Endothelial cell of umbilical vein (primary cell): Measurements from ENCODE around the gene SPATA32. TPM values are rescaled to one million over a fixed set of nuclear protein-coding genes. Genes with fewer than 3 reads are reported as not detected.

Experiments used
- BruUV-seq: library from RNA; stranded (reverse); fragments of 400-500 nt; replicated peaks from 2 replicates; lab custom pipeline; 2021; lab: Mats Ljungman, UMichigan
- CTCF ChIA-PET: fragments of 300-600, 350-600 bp; sonication (Branson Sonifier 250); formaldehyde crosslinking; loops from one replicate; lab custom pipeline; 2021; ENCODE audit warnings: antibody characterized with exemption, inconsistent platforms; lab: Charles Lee
- POLR2A ChIA-PET: fragments of 300-600, 350-600 bp; sonication (Branson Sonifier 250); formaldehyde crosslinking; loops from one replicate; lab custom pipeline; 2021; ENCODE audit warnings: antibody characterized with exemption, inconsistent platforms; lab: Charles Lee
- DNase-seq: peaks from one replicate; pipeline ENCODE4 v3.0.0-alpha.2; 2011; ENCODE audit warnings: low read depth, low spot score
- FAIRE-seq: peaks from 2 replicates; lab custom pipeline; 2011; peaks lifted over from hg19 to GRCh38; lab: Jason Lieb, UNC
- H2AFZ ChIP-seq: 2 replicates; pipeline ENCODE4 v1.6.0; 2012; ENCODE audit warnings: low read depth, low read length, control low read depth, inconsistent platforms
- H3K27ac ChIP-seq: 2 replicates; pipeline ENCODE4 v1.5.1; 2011; ENCODE audit warnings: low read depth, mild to moderate bottlenecking, control low read depth, low read length, moderate library complexity; ENCODE audit not compliant: insufficient read depth
- H3K27me3 ChIP-seq, 2 experiments: 2 replicates each; pipeline versions ENCODE4 v1.6.0 to v1.6.1; 2011; ENCODE audit warnings: low read length in 2 of 2, mixed read lengths in 1 of 2; ENCODE audit not compliant: control insufficient read depth in 2 of 2, insufficient read depth in 2 of 2
- H3K36me3 ChIP-seq, 2 experiments: 2 replicates in 1 of 2; 3 replicates in 1 of 2; pipeline ENCODE4 v1.5.1; 2011; ENCODE audit warnings: low read length in 2 of 2, mild to moderate bottlenecking in 1 of 2, moderate library complexity in 1 of 2; ENCODE audit not compliant: control insufficient read depth in 2 of 2, insufficient read depth in 2 of 2; ENCODE audit errors: extremely low read depth in 1 of 2
- H3K4me1 ChIP-seq: 3 replicates; pipeline ENCODE4 v1.5.1; 2011; ENCODE audit warnings: mild to moderate bottlenecking, low read length; ENCODE audit not compliant: control insufficient read depth, insufficient read depth; ENCODE audit errors: extremely low read depth
- H3K4me2 ChIP-seq: 2 replicates; pipeline ENCODE4 v1.6.1; 2011; ENCODE audit warnings: low read length, control low read depth, mixed read lengths; ENCODE audit not compliant: insufficient read depth
- H3K4me3 ChIP-seq, 3 experiments: fragments of 200-600 bp in 1 of 3; sonication (generic), shearing (Covaris generic) in 1 of 3; replicated peaks in 1 of 3; 2 replicates each; pipeline ENCODE4 v1.5.1; 2011 to 2016; ENCODE audit warnings: control low read depth in 3 of 3, low read length in 3 of 3, mild to moderate bottlenecking in 2 of 3, inconsistent platforms in 1 of 3, low read depth in 1 of 3, moderate library complexity in 1 of 3; ENCODE audit not compliant: insufficient read depth in 1 of 3
- H3K79me2 ChIP-seq: 2 replicates; pipeline ENCODE4 v1.6.0; 2012; ENCODE audit warnings: low read length, inconsistent platforms; ENCODE audit not compliant: control insufficient read depth, insufficient read depth
- H3K9ac ChIP-seq: replicated peaks from 2 replicates; pipeline ENCODE3; 2011; ENCODE audit warnings: low read length, control low read depth; ENCODE audit not compliant: insufficient read depth; ENCODE audit errors: extremely low read depth
- H3K9me1 ChIP-seq: replicated peaks from 3 replicates; pipeline ENCODE4 v1.6.0; 2011; ENCODE audit warnings: mild to moderate bottlenecking, low read length; ENCODE audit not compliant: control insufficient read depth, insufficient read depth; ENCODE audit errors: extremely low read depth
- H3K9me3 ChIP-seq: replicated peaks from 2 replicates; pipeline ENCODE4 v1.5.1; 2012; ENCODE audit warnings: low read length, inconsistent platforms; ENCODE audit not compliant: control insufficient read depth, insufficient read depth
- H4K20me1 ChIP-seq: replicated peaks from 2 replicates; pipeline ENCODE3; 2011; ENCODE audit warnings: mild to moderate bottlenecking, low read length; ENCODE audit not compliant: control insufficient read depth, insufficient read depth; ENCODE audit errors: extremely low read depth
- CTCF ChIP-seq, 2 donors: IDR thresholded peaks; 1 replicate in 1 of 2; 2 replicates in 1 of 2; pipeline ENCODE4 v1.5.1; 2011; ENCODE audit warnings: low read length in 2 of 2, mild to moderate bottlenecking in 2 of 2, moderate library complexity in 2 of 2, control low read depth in 1 of 2, inconsistent platforms in 1 of 2, low read depth in 1 of 2; ENCODE audit not compliant: insufficient read depth in 1 of 2; ENCODE audit errors: extremely low read depth in 1 of 2
- EZH2 ChIP-seq: IDR thresholded peaks from 2 replicates; pipeline ENCODE4 v1.6.1; 2012; ENCODE audit warnings: borderline replicate concordance, low read depth, mild to moderate bottlenecking, moderate library complexity, low read length, inconsistent platforms; ENCODE audit not compliant: severe bottlenecking
- FOS ChIP-seq: IDR thresholded peaks from 2 replicates; pipeline ENCODE4 v1.6.1; 2011; ENCODE audit warnings: mild to moderate bottlenecking, low read length, moderate library complexity, borderline replicate concordance; ENCODE audit not compliant: insufficient read depth
- GATA2 ChIP-seq: IDR thresholded peaks from 2 replicates; pipeline ENCODE4 v1.7.0; 2011; ENCODE audit warnings: low read depth, mild to moderate bottlenecking, moderate library complexity, mixed read lengths, low read length; ENCODE audit not compliant: insufficient read length, insufficient read depth
- JUN ChIP-seq: IDR thresholded peaks from 2 replicates; pipeline ENCODE4 v1.6.1; 2011; ENCODE audit warnings: borderline replicate concordance, low read depth; ENCODE audit not compliant: insufficient read length, insufficient read depth
- MAX ChIP-seq: IDR thresholded peaks from 2 replicates; pipeline ENCODE4 v1.6.1; 2011; ENCODE audit not compliant: insufficient read depth, insufficient read length
- MYC ChIP-seq: IDR thresholded peaks from one replicate; pipeline ENCODE4 v1.6.1; 2011; ENCODE audit warnings: mild to moderate bottlenecking, low read depth, low read length
- POLR2A ChIP-seq: IDR thresholded peaks from 2 replicates; pipeline ENCODE4 v1.6.1; 2012; ENCODE audit warnings: low read depth, mild to moderate bottlenecking, control low read depth, low read length
- POLR2AphosphoS5 ChIP-seq: IDR thresholded peaks from 2 replicates; pipeline ENCODE4 v1.6.1; 2012; ENCODE audit warnings: low read depth, mild to moderate bottlenecking, control low read depth, low read length, moderate library complexity; ENCODE audit not compliant: insufficient read depth
- dilution Hi-C: fragments of 300-500 bp; cut with MboI; formaldehyde crosslinking; loops from one replicate; pipeline ENCODE4 v1.15.0; 2019; ENCODE audit warnings: low sequenced_read_pairs; ENCODE audit not compliant: extremely low pct_ligation_motif_present
- intact Hi-C: fragments of 100-400 bp; cut with micrococcal nuclease; formaldehyde crosslinking; loops from one replicate; pipeline ENCODE4 v1.10.0; 2022
- polyA plus RNA-seq, 4 experiments: library from polyadenylated mRNA; depleted of rRNA in 3 of 4; stranded (reverse) in 3 of 4; unstranded in 1 of 4; fragments of >200 nt; gene quantifications; 2 replicates each; pipeline versions ENCODE4 v1.2.1 to v1.2.3, GENCODE V29; 2011 to 2012; ENCODE audit warnings: missing spikeins in 1 of 4
- total RNA-seq: library from RNA; stranded (reverse); gene quantifications from 2 replicates; pipeline ENCODE4 v1.2.3, GENCODE V29; 2021

SPATA32 gene
- total and polyA plus RNA-seq, 2 donors (not counting 3 experiments of a cell fraction or from before 2014, with no cell fraction given): not detected

GRCh38 chr17:45227101-45227925 lies 34.6 kb downstream of the SPATA32 start:
- Histone ChIP-seq H3K27ac (no peak overlapping the region), H3K4me2 (no peak overlapping the region), H3K9me3 (no peaks in the 10 kb centered on the region), H3K27me3 (peaks cover 6 to 7% of the 10 kb centered on the region in 2 experiments), H4K20me1 (no peaks in the 10 kb centered on the region), H3K9ac (no peak overlapping the region), H2AFZ (no peak overlapping the region), H3K79me2 (no peaks in the 10 kb centered on the region), H3K9me1 (no peaks in the 10 kb centered on the region), H3K36me3 (no peaks in the 10 kb centered on the region), H3K4me1 (peaks cover 8% of the 10 kb centered on the region), H3K4me3 (no peak overlapping the region)
- CTCF ChIA-PET: interaction anchor here (1.6 to 6.6 kb wide), 3 partner anchors 8 to 158 kb away, joined by 8 to 93 read pairs (median 9); partner anchors contain the start of genes ACBD4 and FMNL1
- POLR2A ChIA-PET: no interaction called here
- no TSS peak for BruUV-seq
- dilution Hi-C loops (no loop called here), intact Hi-C loops (no loop called here)
- no peak for DNase-seq
- TF ChIP-seq JUN (no peak), EZH2 (no peak), POLR2A (no peak), CTCF (IDR thresholded peaks at IDR 0.05; ENCODE audit: extremely low read depth in 1 of 2, insufficient read depth in 1 of 2, low read depth in 1 of 2, low read length in 2 of 2) (no peak), POLR2AphosphoS5 (no peak), MAX (no peak), MYC (no peak), GATA2 (no peak), FOS (no peak)
- FAIRE-seq: no peak
